Tibial nerve (tissue), 4 donors: ENCODE measurements around the gene GNL3. TPM values are rescaled to one million over a fixed set of nuclear protein-coding genes. Genes with fewer than 3 reads are reported as not detected.

Experiments
- DNase-seq, 2 donors: peaks; one replicate each; pipeline ENCODE4 v3.0.0-alpha.2; 2019; ENCODE audit warnings: low spot score in 2 of 2
- H3K27ac ChIP-seq, 4 donors: fragments of 200-600 bp; sonication (generic) in 3 of 4; one replicate each; pipeline ENCODE4 v1.5.1; 2017 to 2019; ENCODE audit warnings: mild to moderate bottlenecking in 1 of 4
- H3K27me3 ChIP-seq, 2 donors: fragments of 200-600 bp; sonication (generic) in 1 of 2; one replicate each; pipeline versions ENCODE4 v1.5.1 to v1.6.0; 2017 to 2019
- H3K36me3 ChIP-seq, 3 donors: fragments of 200-600 bp; sonication (generic); one replicate each; pipeline ENCODE4 v1.5.1; 2018 to 2019
- H3K4me1 ChIP-seq, 4 donors: fragments of 200-600 bp; sonication (generic) in 3 of 4; one replicate each; pipeline ENCODE4 v1.5.1; 2017 to 2019
- H3K4me3 ChIP-seq, 4 donors: fragments of 200-600 bp; sonication (generic) in 3 of 4; one replicate each; pipeline ENCODE4 v1.5.1; 2017 to 2019; ENCODE audit warnings: mild to moderate bottlenecking in 1 of 4, moderate library complexity in 1 of 4
- H3K9me3 ChIP-seq, 4 donors: fragments of 200-600 bp; sonication (generic) in 3 of 4; one replicate each; pipeline ENCODE4 v1.5.1; 2017 to 2019
- EP300 ChIP-seq, 2 donors: sonication (generic); formaldehyde crosslinking; IDR thresholded peaks; one replicate each; pipeline ENCODE4 v1.6.1; 2017; ENCODE audit warnings: antibody characterized with exemption in 2 of 2, mild to moderate bottlenecking in 1 of 2
- POLR2A ChIP-seq, 2 donors: fragments of 450-650 bp; IDR thresholded peaks; one replicate each; pipeline ENCODE4 v1.6.1; 2017; ENCODE audit warnings: antibody characterized with exemption in 2 of 2, mild to moderate bottlenecking in 2 of 2, moderate library complexity in 2 of 2
- WGBS, 2 donors: methylation state at CpG; one replicate each; pipeline ENCODE4 v1.1.5; 2018; 5-methylcytosine and 5-hydroxymethylcytosine counted together
- total RNA-seq, 4 donors: library from RNA; depleted of rRNA; stranded (reverse); fragments of >200 nt; gene quantifications; one replicate each; pipeline ENCODE4 v1.1.0, GENCODE V29; 2016
- TF ChIP-seq, protein P1 (sequence below), 5 experiments: fragments of 200-600 bp in 3 of 5; fragments of 450-650 bp in 2 of 5; sonication (generic) in 3 of 5; IDR thresholded peaks; one replicate each; pipeline ENCODE4 v1.5.1; 2016 to 2019; ENCODE audit warnings: antibody characterized with exemption in 5 of 5, mild to moderate bottlenecking in 3 of 5, moderate library complexity in 2 of 5

The GNL3 gene
- total RNA-seq, 4 donors from 2014 or later: 44.8 to 57.5 (median 52.6) TPM

DNA sequence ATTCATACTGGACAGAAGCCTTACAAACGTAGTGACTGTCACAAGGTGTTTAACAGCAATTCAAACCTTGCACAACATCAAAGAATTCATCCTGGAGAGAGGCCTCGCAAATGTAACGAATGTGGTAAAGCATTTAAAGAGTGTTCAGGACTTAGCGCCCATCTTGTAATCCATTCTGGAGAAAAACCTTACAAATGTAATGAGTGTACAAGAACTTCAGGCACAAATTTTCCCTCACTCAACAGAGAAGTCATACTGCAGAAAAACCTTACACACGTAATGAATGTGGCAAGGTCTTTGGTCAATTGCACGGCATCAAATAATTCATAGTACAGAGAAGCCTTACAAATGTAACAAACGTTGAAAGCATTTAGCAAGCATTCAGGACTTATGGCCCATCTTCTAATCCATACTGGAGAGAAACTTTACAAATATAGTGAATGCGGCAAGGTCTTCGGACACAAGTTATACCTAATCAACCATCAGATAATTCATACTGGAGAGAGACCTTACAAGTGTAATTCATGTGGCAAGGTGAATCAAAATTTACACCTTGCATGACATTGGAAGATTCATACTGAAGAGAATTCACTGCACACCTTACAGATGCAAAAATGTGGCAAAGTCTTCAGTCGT lies 47.5 kb downstream of the GNL3 start:
- 85 to 92% methylated on average over 10 of the region's 10 CpGs for WGBS, 2 donors
- Histone ChIP-seq H3K27ac (no peak overlapping the region), H3K4me1 (no peaks in the 10 kb centered on the region), H3K9me3 (peaks cover 0 to 5% (median 0%) of the 10 kb centered on the region in 4 donors), H3K4me3 (no peak overlapping the region), H3K27me3 (no peaks in the 10 kb centered on the region), H3K36me3 (peaks cover 6 to 100% (median 7%) of the 10 kb centered on the region in 3 donors)
- TF ChIP-seq, protein P1, sequence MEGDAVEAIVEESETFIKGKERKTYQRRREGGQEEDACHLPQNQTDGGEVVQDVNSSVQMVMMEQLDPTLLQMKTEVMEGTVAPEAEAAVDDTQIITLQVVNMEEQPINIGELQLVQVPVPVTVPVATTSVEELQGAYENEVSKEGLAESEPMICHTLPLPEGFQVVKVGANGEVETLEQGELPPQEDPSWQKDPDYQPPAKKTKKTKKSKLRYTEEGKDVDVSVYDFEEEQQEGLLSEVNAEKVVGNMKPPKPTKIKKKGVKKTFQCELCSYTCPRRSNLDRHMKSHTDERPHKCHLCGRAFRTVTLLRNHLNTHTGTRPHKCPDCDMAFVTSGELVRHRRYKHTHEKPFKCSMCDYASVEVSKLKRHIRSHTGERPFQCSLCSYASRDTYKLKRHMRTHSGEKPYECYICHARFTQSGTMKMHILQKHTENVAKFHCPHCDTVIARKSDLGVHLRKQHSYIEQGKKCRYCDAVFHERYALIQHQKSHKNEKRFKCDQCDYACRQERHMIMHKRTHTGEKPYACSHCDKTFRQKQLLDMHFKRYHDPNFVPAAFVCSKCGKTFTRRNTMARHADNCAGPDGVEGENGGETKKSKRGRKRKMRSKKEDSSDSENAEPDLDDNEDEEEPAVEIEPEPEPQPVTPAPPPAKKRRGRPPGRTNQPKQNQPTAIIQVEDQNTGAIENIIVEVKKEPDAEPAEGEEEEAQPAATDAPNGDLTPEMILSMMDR (IDR thresholded peaks at IDR 0.05): no peak
- TF ChIP-seq POLR2A (IDR thresholded peaks at IDR 0.05) (no peak), EP300 (IDR thresholded peaks at IDR 0.05) (no peak)
- DNase-seq: no peak

DNA sequence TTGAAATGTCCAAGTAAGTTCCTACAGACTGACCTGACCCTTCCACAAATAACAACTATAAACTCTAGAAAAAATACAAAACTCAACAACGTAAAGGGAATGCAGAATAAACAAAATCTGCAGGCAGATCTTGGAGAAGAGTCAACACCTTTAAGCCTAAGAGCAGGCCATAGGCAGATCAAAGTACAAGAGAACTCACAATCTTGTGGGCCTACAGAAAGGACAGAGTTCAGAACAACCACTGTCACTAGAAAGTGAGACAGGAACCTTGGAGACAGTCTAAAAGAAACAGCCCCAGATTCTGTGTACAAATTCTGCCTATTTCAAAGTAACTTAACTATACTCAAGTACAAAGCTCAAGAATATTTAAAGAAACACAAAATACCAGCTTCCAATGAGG lies 53.9 kb downstream of the GNL3 start:
- Histone ChIP-seq H3K4me3 (no peak overlapping the region), H3K9me3 (no peaks in the 10 kb centered on the region), H3K36me3 (peaks cover 0 to 97% (median 11%) of the 10 kb centered on the region in 3 donors), H3K27me3 (no peaks in the 10 kb centered on the region), H3K4me1 (no peaks in the 10 kb centered on the region), H3K27ac (no peak overlapping the region)
- no peak for DNase-seq
- 54 to 67% methylated on average over 1 of the region's 1 CpG for WGBS, 2 donors
- TF ChIP-seq EP300 (IDR thresholded peaks at IDR 0.05) (no peak), POLR2A (IDR thresholded peaks at IDR 0.05) (no peak)
- TF ChIP-seq, protein P1 (IDR thresholded peaks at IDR 0.05): no peak

DNA sequence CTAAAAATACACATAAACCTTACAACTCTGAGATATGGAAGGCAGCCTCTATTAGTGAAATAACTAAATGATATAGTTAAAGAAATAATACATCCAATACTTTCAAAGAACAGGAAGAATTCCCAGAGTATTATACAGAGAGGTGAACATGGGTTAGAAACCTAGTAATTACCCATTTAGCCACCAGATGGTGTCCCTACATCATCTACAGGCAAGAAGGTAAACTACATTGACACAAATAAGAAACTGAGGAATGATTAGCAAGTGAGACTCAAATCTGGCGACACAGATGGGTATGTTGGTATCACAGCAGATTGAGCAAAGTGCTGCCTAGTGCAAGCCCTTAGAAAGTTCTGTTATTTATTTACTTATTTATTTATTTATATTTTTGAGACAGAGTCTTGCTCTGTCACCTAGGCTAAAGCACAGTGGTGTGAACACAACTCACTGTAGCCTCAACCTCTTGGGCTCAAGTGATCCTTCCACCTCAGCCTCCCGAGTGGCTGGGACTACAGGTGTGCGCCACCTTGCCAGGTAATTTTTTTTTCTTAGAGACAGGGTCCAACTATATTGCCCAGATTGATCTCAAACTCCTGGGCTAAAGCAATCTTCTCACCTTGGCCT lies 56.7 kb downstream of the GNL3 start:
- H3K4me3 ChIP-seq: no peak overlapping the region
- no peak for TF ChIP-seq EP300 (IDR thresholded peaks at IDR 0.05)
- TF ChIP-seq, protein P1 (IDR thresholded peaks at IDR 0.05): peak; percentile 22 to 52 (median 43)
- no peak overlapping the region for H3K27ac ChIP-seq
- WGBS, 2 donors: 83% methylated on average over 3 of the region's 3 CpGs
- H3K36me3 ChIP-seq: peaks cover 9 to 97% (median 14%) of the 10 kb centered on the region in 3 donors
- no peaks in the 10 kb centered on the region for H3K27me3 ChIP-seq
- no peaks in the 10 kb centered on the region for H3K9me3 ChIP-seq
- peak in 1 of 2 donors; percentile 10 for DNase-seq
- H3K4me1 ChIP-seq: no peaks in the 10 kb centered on the region

DNA sequence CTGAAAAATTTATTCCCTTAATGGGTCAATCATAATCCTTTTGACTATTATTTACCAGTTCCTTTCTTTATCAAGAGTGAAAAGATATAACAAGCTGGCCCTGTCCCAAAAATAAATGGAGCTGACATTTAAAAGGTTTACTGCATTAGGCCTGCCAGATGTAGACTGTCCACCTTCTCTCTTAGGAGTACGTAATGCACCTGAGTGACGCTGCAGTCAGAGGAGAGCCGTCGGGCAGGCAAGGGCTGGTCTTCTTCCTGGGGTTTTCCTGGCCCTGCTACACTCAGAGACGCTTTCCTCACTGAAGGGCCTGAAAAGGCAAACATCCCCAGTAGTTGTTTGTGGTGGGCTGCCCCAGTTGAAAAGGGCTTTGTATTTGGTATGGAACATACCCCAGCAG lies 57.3 kb downstream of the GNL3 start:
- no peak overlapping the region for H3K4me3 ChIP-seq
- H3K9me3 ChIP-seq: no peaks in the 10 kb centered on the region
- DNase-seq: no peak
- no peak overlapping the region for H3K27ac ChIP-seq
- H3K27me3 ChIP-seq: no peaks in the 10 kb centered on the region
- WGBS, 2 donors: 87 to 88% methylated on average over 5 of the region's 5 CpGs
- TF ChIP-seq EP300 (IDR thresholded peaks at IDR 0.05) (no peak), POLR2A (IDR thresholded peaks at IDR 0.05) (no peak)
- TF ChIP-seq, protein P1 (IDR thresholded peaks at IDR 0.05): no peak
- no peaks in the 10 kb centered on the region for H3K4me1 ChIP-seq
- peaks cover 9 to 97% (median 14%) of the 10 kb centered on the region in 3 donors for H3K36me3 ChIP-seq

DNA sequence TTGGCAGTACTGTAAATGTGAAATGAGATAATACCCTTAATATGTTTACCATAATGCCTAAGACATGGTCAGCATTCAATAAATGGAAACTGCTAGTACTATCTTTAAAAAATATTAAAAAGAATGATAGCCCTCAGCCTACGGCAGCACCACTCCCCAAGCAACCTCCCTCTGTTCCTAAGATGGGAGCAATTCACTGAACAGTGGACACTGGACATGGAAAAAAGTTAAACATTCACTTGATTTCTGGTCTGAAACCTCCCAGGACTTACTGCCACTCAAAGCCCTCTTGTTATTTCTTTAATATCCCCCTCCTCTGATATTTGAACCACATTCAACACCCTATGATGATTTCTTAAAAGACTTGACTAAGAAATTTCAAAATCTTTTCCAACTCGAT lies 57.9 kb downstream of the GNL3 start:
- WGBS, 2 donors: 84 to 94% methylated on average over 2 of the region's 2 CpGs
- peaks cover 9 to 97% (median 14%) of the 10 kb centered on the region in 3 donors for H3K36me3 ChIP-seq

More for the DNA sequence above, 57.9 kb downstream of the GNL3 start:
- no peaks in the 10 kb centered on the region for H3K27me3 ChIP-seq
- H3K9me3 ChIP-seq: no peaks in the 10 kb centered on the region
- H3K4me3 ChIP-seq: no peak overlapping the region
- no peak for DNase-seq
- no peaks in the 10 kb centered on the region for H3K4me1 ChIP-seq
- H3K27ac ChIP-seq: no peak overlapping the region
- TF ChIP-seq, protein P1 (IDR thresholded peaks at IDR 0.05): no peak
- no peak for TF ChIP-seq POLR2A (IDR thresholded peaks at IDR 0.05)
- TF ChIP-seq EP300 (IDR thresholded peaks at IDR 0.05): no peak
